NT2/D1 (cell line): Measurements from ENCODE around the gene GMPR2.

ENCODE experiments used
- SUZ12 ChIP-seq: IDR thresholded peaks from 2 replicates; pipeline ENCODE4 v1.6.1; 2011; ENCODE audit not compliant: insufficient read length, insufficient read depth; ENCODE audit errors: extremely low read depth
- YY1 ChIP-seq: IDR thresholded peaks from 2 replicates; pipeline ENCODE4 v1.6.1; 2011; ENCODE audit not compliant: insufficient read length, insufficient read depth
- ZNF274 ChIP-seq: IDR thresholded peaks from 2 replicates; pipeline ENCODE4 v1.6.1; 2011; ENCODE audit warnings: mild to moderate bottlenecking, low read depth, low read length

DNA sequence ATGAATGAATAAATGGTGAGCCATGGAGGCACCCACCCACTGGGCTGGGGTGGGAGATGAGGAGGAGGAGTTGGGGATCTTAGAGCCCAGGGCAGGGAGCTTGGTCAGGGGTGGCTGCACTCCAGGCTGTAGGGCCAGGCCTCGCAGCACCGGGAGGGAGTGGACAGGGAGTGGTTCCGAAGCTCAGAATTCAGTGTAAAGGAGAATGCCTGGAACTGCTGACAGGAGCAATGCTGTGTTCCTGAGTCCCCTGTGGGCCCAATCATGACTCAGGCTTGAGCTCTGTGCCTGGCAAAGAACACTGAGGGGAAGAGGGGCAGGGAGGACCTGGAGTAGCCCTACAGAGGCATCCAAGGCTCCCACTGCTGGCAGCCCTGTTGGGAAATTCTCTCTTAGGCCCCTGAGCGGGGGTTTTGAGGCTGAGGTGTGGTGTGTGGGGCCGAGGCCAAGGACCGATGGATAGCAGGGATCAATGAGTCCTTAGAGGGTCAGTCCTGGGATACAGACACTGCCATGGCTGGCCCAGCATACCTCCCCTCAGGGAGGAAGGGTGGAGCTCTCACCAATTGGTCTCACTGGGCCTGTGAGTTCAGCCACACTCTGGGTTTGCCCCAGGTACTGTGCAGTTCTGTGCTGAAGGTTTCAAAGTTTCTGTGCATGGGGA, 48.2 kb downstream of the GMPR2 start:
- no peak for TF ChIP-seq ZNF274
- TF ChIP-seq YY1: no peak
- no peak for TF ChIP-seq SUZ12
